Spinal cord (tissue), 10 donors: ENCODE measurements around the gene ZNF488. TPM values are rescaled to one million over a fixed set of nuclear protein-coding genes. Genes with fewer than 3 reads are reported as not detected.
A peak's percentile ranks its signal among the peaks of the same experiment; 100 is the strongest.

ENCODE experiments used
- DNase-seq, 6 donors: peaks; one replicate each; pipeline versions ENCODE4 v3.0.0 to v3.0.0-alpha.2; 2013 to 2015; ENCODE audit warnings: low spot score in 6 of 6, low read depth in 4 of 6
- H3K27ac ChIP-seq: one replicate; pipeline ENCODE4 v1.5.1; 2013; ENCODE audit warnings: low read depth, low read length, control low read depth
- H3K27me3 ChIP-seq: one replicate; pipeline ENCODE4 v1.6.1; 2013; ENCODE audit warnings: low read length; ENCODE audit not compliant: control insufficient read depth, insufficient read depth
- H3K36me3 ChIP-seq: one replicate; pipeline ENCODE4 v1.6.1; 2013; ENCODE audit warnings: low read length; ENCODE audit not compliant: control insufficient read depth, insufficient read depth
- H3K4me1 ChIP-seq: one replicate; pipeline ENCODE4 v1.6.1; 2013; ENCODE audit warnings: low read length; ENCODE audit not compliant: control insufficient read depth, insufficient read depth
- H3K4me3 ChIP-seq: one replicate; pipeline ENCODE4 v1.5.1; 2013; ENCODE audit warnings: low read depth, low read length, control low read depth
- H3K9me3 ChIP-seq: one replicate; pipeline ENCODE4 v1.6.1; 2013; ENCODE audit warnings: low read length; ENCODE audit not compliant: control insufficient read depth, insufficient read depth
- WGBS: methylation state at CpG from one replicate; pipeline ENCODE4 v1.1.5; 2013; ENCODE audit warnings: missing lambda C conversion rate; ENCODE audit not compliant: insufficient coverage; 5-methylcytosine and 5-hydroxymethylcytosine counted together
- polyA plus RNA-seq, 2 donors: library from polyadenylated mRNA; unstranded; fragments of 120-200 nt; gene quantifications; one replicate each; pipeline ENCODE4 v1.2.1, GENCODE V29; 2013; ENCODE audit not compliant: insufficient read length in 2 of 2
- total RNA-seq, 2 donors: library from RNA; depleted of rRNA in 1 of 2; stranded (reverse); fragments of 120-200 nt in 1 of 2; fragments of >200 nt in 1 of 2; gene quantifications; one replicate each; pipeline versions ENCODE4 v1.2.3 to v1.2.4, GENCODE V29; 2013 to 2014
- donor health status: healthy.

The ZNF488 gene
- total and polyA plus RNA-seq, 4 donors = 4.5 to 39.6 (median 20.3) TPM

GRCh38 chr10:47403446-47404318 lies 19.6 kb upstream of the ZNF488 start:
- Histone ChIP-seq H3K27me3 (no peaks in the 10 kb centered on the region), H3K27ac (peak overlapping the region; percentile 16), H3K9me3 (no peaks in the 10 kb centered on the region), H3K36me3 (no peaks in the 10 kb centered on the region), H3K4me1 (peaks cover 14% of the 10 kb centered on the region), H3K4me3 (no peak overlapping the region)
- no peak for DNase-seq
- 60% methylated on average over 5 of the region's 6 CpGs for WGBS

- H3K4me3 ChIP-seq = no peak overlapping the region
- no peaks in the 10 kb centered on the region for H3K36me3 ChIP-seq
- no peaks in the 10 kb centered on the region for H3K27me3 ChIP-seq
- peaks cover 14% of the 10 kb centered on the region for H3K4me1 ChIP-seq
- WGBS = 49% methylated on average over 4 of the region's 4 CpGs
- peak in 1 of 6 donors; percentile 35 for DNase-seq
- H3K9me3 ChIP-seq = no peaks in the 10 kb centered on the region
- H3K27ac ChIP-seq = peak overlapping the region; percentile 66
Measured at GRCh38 chr10:47402641-47403301, 18.7 kb upstream of the ZNF488 start.

- 77% methylated on average over 7 of the region's 10 CpGs for WGBS
- Histone ChIP-seq H3K9me3 (no peaks in the 10 kb centered on the region), H3K4me1 (peaks cover 14% of the 10 kb centered on the region), H3K27me3 (no peaks in the 10 kb centered on the region), H3K4me3 (no peak overlapping the region), H3K27ac (peak overlapping the region; percentile 66), H3K36me3 (no peaks in the 10 kb centered on the region)
- no peak for DNase-seq
Measured at GRCh38 chr10:47401874-47402640, 18.0 kb upstream of the ZNF488 start.

- DNase-seq = no peak
- no peaks in the 10 kb centered on the region for H3K9me3 ChIP-seq
- no peaks in the 10 kb centered on the region for H3K27me3 ChIP-seq
- no peaks in the 10 kb centered on the region for H3K36me3 ChIP-seq
- H3K4me1 ChIP-seq = peaks cover 14% of the 10 kb centered on the region
- no peak overlapping the region for H3K27ac ChIP-seq
- WGBS = 100% methylated on average over 4 of the region's 4 CpGs
- no peak overlapping the region for H3K4me3 ChIP-seq
Measured at GRCh38 chr10:47401210-47401609, 17.1 kb upstream of the ZNF488 start.

GRCh38 chr10:47400786-47401185 lies 16.7 kb upstream of the ZNF488 start:
- no peaks in the 10 kb centered on the region for H3K36me3 ChIP-seq
- 100% methylated on average over 1 of the region's 3 CpGs for WGBS
- no peaks in the 10 kb centered on the region for H3K9me3 ChIP-seq
- H3K27ac ChIP-seq = no peak overlapping the region
- no peaks in the 10 kb centered on the region for H3K27me3 ChIP-seq
- DNase-seq = no peak
- no peak overlapping the region for H3K4me3 ChIP-seq
- H3K4me1 ChIP-seq = peaks cover 14% of the 10 kb centered on the region

- Histone ChIP-seq H3K9me3 (no peaks in the 10 kb centered on the region), H3K27me3 (no peaks in the 10 kb centered on the region), H3K36me3 (no peaks in the 10 kb centered on the region), H3K4me3 (no peak overlapping the region), H3K27ac (no peak overlapping the region), H3K4me1 (peaks cover 14% of the 10 kb centered on the region)
- WGBS = no CpG with 5 or more reads among the region's 2 CpGs
- DNase-seq = no peak
Measured at GRCh38 chr10:47400251-47400650, 16.2 kb upstream of the ZNF488 start.

- H3K4me1 ChIP-seq = no peaks in the 10 kb centered on the region
- no peaks in the 10 kb centered on the region for H3K9me3 ChIP-seq
- H3K4me3 ChIP-seq = no peak overlapping the region
- no peaks in the 10 kb centered on the region for H3K36me3 ChIP-seq
- 80% methylated on average over 1 of the region's 6 CpGs for WGBS
- no peak for DNase-seq
- H3K27me3 ChIP-seq = no peaks in the 10 kb centered on the region
- no peak overlapping the region for H3K27ac ChIP-seq
Measured at GRCh38 chr10:47397256-47397655, 13.2 kb upstream of the ZNF488 start.

GRCh38 chr10:47396311-47396717 lies 12.2 kb upstream of the ZNF488 start:
- Histone ChIP-seq H3K27me3 (no peaks in the 10 kb centered on the region), H3K27ac (no peak overlapping the region), H3K4me1 (no peaks in the 10 kb centered on the region), H3K9me3 (no peaks in the 10 kb centered on the region), H3K36me3 (no peaks in the 10 kb centered on the region), H3K4me3 (no peak overlapping the region)
- no peak for DNase-seq

GRCh38 chr10:47389619-47390018 lies 5.5 kb upstream of the ZNF488 start:
- H3K36me3 ChIP-seq = no peaks in the 10 kb centered on the region
- H3K4me1 ChIP-seq = no peaks in the 10 kb centered on the region
- peak in 1 of 6 donors; percentile 49 for DNase-seq
- no peak overlapping the region for H3K27ac ChIP-seq
- WGBS = no CpG with 5 or more reads among the region's 3 CpGs
- H3K9me3 ChIP-seq = no peaks in the 10 kb centered on the region
- no peak overlapping the region for H3K4me3 ChIP-seq
- no peaks in the 10 kb centered on the region for H3K27me3 ChIP-seq
